HepG2 (cell line): ENCODE measurements around the gene MGAT2. TPM values are rescaled to one million over a fixed set of nuclear protein-coding genes. Genes with fewer than 3 reads are reported as not detected.

Experiments used
- ARNT ChIP-seq: fragments of 450-650 bp; IDR thresholded peaks from 2 replicates; pipeline ENCODE4 v1.6.1; 2017
- ASH2L ChIP-seq: fragments of 300-600, 200-600 bp; sonication (generic); IDR thresholded peaks from 2 replicates; pipeline ENCODE4 v1.7.0; 2017; ENCODE audit warnings: low read depth, mild to moderate bottlenecking, moderate library complexity, mixed read lengths, low read length; ENCODE audit not compliant: insufficient read length
- CHD2 ChIP-seq: IDR thresholded peaks from 2 replicates; pipeline ENCODE4 v1.6.1; 2011; ENCODE audit warnings: low read depth, low read length, improper control_type of control experiment
- DMAP1 ChIP-seq: IDR thresholded peaks from 2 replicates; pipeline ENCODE4 v1.6.1; 2016
- GLI4 ChIP-seq: sonication (generic); formaldehyde crosslinking; IDR thresholded peaks from 2 replicates; pipeline ENCODE4 v1.5.1; 2020; ENCODE audit warnings: missing genetic modification reagents, mild to moderate bottlenecking, moderate library complexity, borderline replicate concordance
- GPN1 ChIP-seq: sonication (generic); formaldehyde crosslinking; IDR thresholded peaks from 2 replicates; pipeline ENCODE4 v1.5.1; 2020; ENCODE audit warnings: missing genetic modification reagents, borderline replicate concordance
- GTF3A ChIP-seq: sonication (generic); formaldehyde crosslinking; conservative IDR thresholded peaks from 2 replicates; pipeline ENCODE4 v1.4.0; 2020; ENCODE audit warnings: mild to moderate bottlenecking, missing genetic modification reagents
- HDAC1 ChIP-seq: sonication (generic); formaldehyde crosslinking; IDR thresholded peaks from 2 replicates; pipeline ENCODE4 v1.5.1; 2020; ENCODE audit warnings: mild to moderate bottlenecking, missing genetic modification reagents
- KLF13 ChIP-seq: sonication (generic); formaldehyde crosslinking; IDR thresholded peaks from 2 replicates; pipeline ENCODE4 v1.4.0; 2020; ENCODE audit warnings: mild to moderate bottlenecking, missing genetic modification reagents
- MED1 ChIP-seq: sonication (generic); formaldehyde crosslinking; IDR thresholded peaks from 2 replicates; pipeline ENCODE4 v1.4.0; 2020; ENCODE audit warnings: missing genetic modification reagents
- MXD4 ChIP-seq: IDR thresholded peaks from 2 replicates; pipeline ENCODE4 v1.6.1; 2016; ENCODE audit warnings: mild to moderate bottlenecking, missing biosample characterization, missing genetic modification reagents
- NFE2L1 ChIP-seq: sonication (generic); formaldehyde crosslinking; IDR thresholded peaks from 2 replicates; pipeline ENCODE4 v1.4.0; 2020; ENCODE audit warnings: missing genetic modification reagents, mild to moderate bottlenecking, borderline replicate concordance
- NR3C1 ChIP-seq: sonication (generic); formaldehyde crosslinking; IDR thresholded peaks from 2 replicates; pipeline ENCODE4 v1.4.0; 2020; ENCODE audit warnings: missing genetic modification reagents
- ONECUT2 ChIP-seq: sonication (generic); formaldehyde crosslinking; IDR thresholded peaks from 2 replicates; pipeline ENCODE4 v1.4.0; 2020; ENCODE audit warnings: missing genetic modification reagents
- SIX4 ChIP-seq: sonication (generic); formaldehyde crosslinking; IDR thresholded peaks from 2 replicates; pipeline ENCODE4 v1.4.0; 2020; ENCODE audit warnings: missing genetic modification reagents
- SMAD9 ChIP-seq: sonication (generic); formaldehyde crosslinking; IDR thresholded peaks from 2 replicates; pipeline ENCODE4 v1.5.1; 2020; ENCODE audit warnings: mild to moderate bottlenecking, missing genetic modification reagents
- SOX6 ChIP-seq, 2 experiments: fragments of 450-650 bp in 1 of 2; sonication (generic) in 1 of 2; formaldehyde crosslinking in 1 of 2; IDR thresholded peaks; 2 replicates each; pipeline versions ENCODE4 v1.4.0 to v1.6.1; 2017 to 2020; ENCODE audit warnings: antibody characterized with exemption in 1 of 2, mild to moderate bottlenecking in 1 of 2, missing genetic modification reagents in 1 of 2
- STAT5B ChIP-seq: sonication (generic); formaldehyde crosslinking; IDR thresholded peaks from 2 replicates; pipeline ENCODE4 v1.4.0; 2020; ENCODE audit warnings: missing genetic modification reagents
- ZNF230 ChIP-seq: sonication (generic); formaldehyde crosslinking; IDR thresholded peaks from 2 replicates; pipeline ENCODE4 v1.4.0; 2020; ENCODE audit warnings: mild to moderate bottlenecking, missing genetic modification reagents
- ZNF317 ChIP-seq: sonication (generic); formaldehyde crosslinking; IDR thresholded peaks from 2 replicates; pipeline ENCODE4 v1.5.0; 2020; ENCODE audit warnings: mild to moderate bottlenecking, missing genetic modification reagents
- ZNF441 ChIP-seq: sonication (generic); formaldehyde crosslinking; IDR thresholded peaks from 2 replicates; pipeline ENCODE4 v1.7.0; 2021; ENCODE audit warnings: missing genetic modification reagents, borderline replicate concordance
- ZNF563 ChIP-seq: sonication (generic); formaldehyde crosslinking; IDR thresholded peaks from 2 replicates; pipeline ENCODE4 v1.8.0; 2022; ENCODE audit warnings: mild to moderate bottlenecking, moderate library complexity, missing genetic modification reagents
- ZNF720 ChIP-seq: sonication (generic); formaldehyde crosslinking; IDR thresholded peaks from 2 replicates; pipeline ENCODE4 v1.4.0; 2020; ENCODE audit warnings: missing genetic modification reagents
- ZNF839 ChIP-seq: sonication (generic); formaldehyde crosslinking; IDR thresholded peaks from 2 replicates; pipeline ENCODE4 v1.4.0; 2020; ENCODE audit warnings: missing genetic modification reagents, mild to moderate bottlenecking, borderline replicate concordance
- polyA plus RNA-seq, 8 experiments: library from polyadenylated mRNA; depleted of rRNA in 3 of 8; stranded (reverse) in 7 of 8; unstranded in 1 of 8; fragments of >200 nt; fragmentation: Illumina TruSeq in 4 of 8; extraction: Trizol in 4 of 8; gene quantifications; 2 replicates each; pipeline versions ENCODE4 v1.2.1 to v1.2.3, GENCODE V29; 2011 to 2016; ENCODE audit warnings: low read depth in 4 of 8, missing spikeins in 1 of 8, mixed read lengths in 1 of 8; ENCODE audit not compliant: insufficient read depth in 1 of 8
- total RNA-seq, 5 experiments: library from RNA; depleted of rRNA; stranded (reverse); fragments of >200 nt; fragmentation: Illumina TruSeq; extraction: Trizol; gene quantifications; 2 replicates each; pipeline ENCODE4 v1.2.3, GENCODE V29; 2016; ENCODE audit warnings: low read depth in 1 of 5
- TF ChIP-seq, protein P1 (sequence below): sonication (generic); IDR thresholded peaks from 2 replicates; pipeline ENCODE4 v1.6.1; 2016; ENCODE audit warnings: low read depth, borderline replicate concordance

Gene MGAT2
- total and polyA plus RNA-seq, 2 of the 13 experiments (the other 11 are each of a cell fraction or from before 2014, with no cell fraction given), result 12.9 to 51.9 TPM

DNA sequence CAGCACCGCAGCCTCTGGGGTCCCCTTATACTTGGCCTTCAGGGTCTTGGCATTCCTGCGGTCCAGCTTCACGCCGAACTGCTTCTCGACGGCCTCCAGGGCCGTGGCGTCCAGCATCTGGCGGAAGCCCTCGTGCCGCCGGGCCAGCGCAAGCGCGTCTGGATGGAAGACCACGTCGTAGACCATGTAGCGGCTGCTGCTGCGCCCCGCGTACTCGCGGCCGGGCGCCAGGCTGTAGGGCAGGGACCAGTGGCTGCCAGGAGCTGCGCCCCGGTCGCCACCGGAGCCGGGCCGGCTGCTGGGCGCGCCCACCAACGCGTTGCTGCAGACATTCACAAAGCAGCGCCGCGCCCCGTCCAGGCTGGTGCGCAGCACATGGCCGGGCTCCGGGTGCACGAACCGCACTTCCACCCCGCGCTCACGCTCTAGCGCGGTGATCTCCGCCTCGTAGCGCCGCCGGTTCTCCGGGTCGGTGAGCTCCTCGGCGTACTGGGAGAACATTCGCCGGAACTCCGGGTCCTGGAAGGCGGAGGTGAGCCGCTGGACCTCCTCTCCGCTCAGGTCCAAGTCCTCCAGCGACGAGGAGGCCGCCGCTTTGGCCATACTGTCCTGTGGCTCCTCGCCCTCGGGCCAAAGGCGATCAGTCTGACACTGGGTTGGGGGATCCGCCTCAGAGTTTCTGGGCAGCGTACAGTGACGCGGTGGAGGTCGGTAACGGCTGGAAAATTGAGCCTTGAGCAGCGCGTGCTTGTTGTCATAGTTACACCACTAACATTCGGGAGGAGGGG, 14.1 kb downstream of the MGAT2 start, which contains the start of gene DNAAF2 (continued):
- TF ChIP-seq HDAC1 (CRISPR knock-in tag), result peak; percentile 77
- TF ChIP-seq SMAD9, result no peak
- TF ChIP-seq GLI4, result peak; percentile 51; the same call in 1 of the 2 replicates
- TF ChIP-seq ZNF441 (CRISPR knock-in tag), result 0 out of 2 replicates have a peak, but pooled peaks have one; percentile 7
- TF ChIP-seq GTF3A (CRISPR knock-in tag), result 0 out of 2 replicates have a peak, but pooled peaks have one; percentile 40
- TF ChIP-seq, protein P1, sequence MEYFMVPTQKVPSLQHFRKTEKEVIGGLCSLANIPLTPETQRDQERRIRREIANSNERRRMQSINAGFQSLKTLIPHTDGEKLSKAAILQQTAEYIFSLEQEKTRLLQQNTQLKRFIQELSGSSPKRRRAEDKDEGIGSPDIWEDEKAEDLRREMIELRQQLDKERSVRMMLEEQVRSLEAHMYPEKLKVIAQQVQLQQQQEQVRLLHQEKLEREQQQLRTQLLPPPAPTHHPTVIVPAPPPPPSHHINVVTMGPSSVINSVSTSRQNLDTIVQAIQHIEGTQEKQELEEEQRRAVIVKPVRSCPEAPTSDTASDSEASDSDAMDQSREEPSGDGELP, result 0 out of 2 replicates have a peak, but pooled peaks have one; percentile 1
- TF ChIP-seq NR3C1 (CRISPR knock-in tag), result no peak
- TF ChIP-seq ZNF839, result no peak
- 0 out of 2 replicates have a peak, but pooled peaks have one; percentile 4 for TF ChIP-seq ZNF230 (CRISPR knock-in tag)
- TF ChIP-seq ZNF563, result peak; percentile 79
- peak; percentile 19; the same call in 1 of the 2 replicates for TF ChIP-seq SIX4
- TF ChIP-seq ARNT, result no peak
- TF ChIP-seq MED1 (CRISPR knock-in tag), result no peak; the same call in 1 of the 2 replicates
- TF ChIP-seq MXD4, result peak; percentile 42; the same call in 1 of the 2 replicates
- TF ChIP-seq SOX6 (IDR thresholded peaks at IDR 0.05), result no peak
- TF ChIP-seq SOX6 (CRISPR knock-in tag; IDR thresholded peaks at IDR 0.05), result peak; percentile 50
- no peak for TF ChIP-seq ZNF720
- no peak for TF ChIP-seq NFE2L1
- no peak for TF ChIP-seq ONECUT2 (CRISPR knock-in tag)
- TF ChIP-seq CHD2, result no peak
- no peak for TF ChIP-seq KLF13 (CRISPR knock-in tag)
- TF ChIP-seq ASH2L, result peak; percentile 2
- no peak for TF ChIP-seq GPN1
- no peak; the same call in 1 of the 2 replicates for TF ChIP-seq DMAP1 (CRISPR knock-in tag)
- no peak for TF ChIP-seq STAT5B
- peak; percentile 62; the same call in 1 of the 2 replicates for TF ChIP-seq ZNF317
